ENCODE measurements around the gene PPP2R1A. TPM values are rescaled to one million over a fixed set of nuclear protein-coding genes. Genes with fewer than 3 reads are reported as not detected.

PPP2R1A gene
- total and polyA plus RNA-seq, 2 donors (not counting 3 experiments of a cell fraction or from before 2014, with no cell fraction given): 221 to 253 TPM

DNA sequence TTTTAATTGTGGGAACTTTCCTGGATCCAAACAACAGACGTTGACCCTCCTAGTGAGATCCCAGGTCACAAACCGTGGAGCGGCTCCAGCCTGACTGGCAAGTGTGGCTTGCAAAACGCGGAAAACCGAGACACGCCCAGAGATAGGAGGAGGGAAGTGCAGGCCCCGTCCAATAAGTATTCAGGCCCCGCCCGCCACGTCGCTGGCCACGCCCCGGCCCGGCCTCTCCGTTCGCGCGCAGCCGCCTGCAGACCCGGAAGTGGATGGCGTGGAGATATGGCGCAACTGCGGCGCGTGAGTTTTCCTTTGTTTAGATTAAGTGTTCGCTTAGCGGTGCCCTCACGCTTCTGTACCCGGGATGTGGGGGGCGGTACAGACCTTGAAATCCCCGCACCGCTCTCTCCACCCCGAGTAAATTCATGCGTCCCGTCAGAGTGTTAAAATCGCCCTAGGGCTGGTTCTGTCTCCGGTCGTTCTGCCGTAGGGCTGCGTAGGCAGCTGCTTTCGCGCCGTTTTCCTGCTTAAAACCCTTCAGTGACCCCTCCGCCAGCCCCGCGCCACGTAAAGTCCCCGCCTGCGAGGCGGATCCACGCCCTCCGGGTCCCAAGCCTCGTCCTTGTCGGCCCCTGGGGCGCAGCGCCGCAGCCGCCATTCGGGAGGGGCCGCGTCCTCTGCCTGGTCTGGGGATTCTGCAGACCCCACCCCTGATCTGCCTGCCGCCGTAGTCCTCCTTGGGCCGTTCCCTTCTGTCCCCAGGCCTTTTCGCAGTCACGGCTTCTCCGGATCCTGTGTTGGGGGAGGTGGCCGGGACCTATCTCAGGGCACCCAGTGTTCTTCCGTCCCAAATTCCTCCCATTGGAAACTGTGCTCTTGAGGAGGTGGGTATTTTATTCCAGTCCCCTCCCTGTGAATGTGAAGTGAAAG lies 79.7 kb downstream of the PPP2R1A start, which contains the start of gene ZNF766:
ZNF766 (plus strand) TSS at position 250 of the 924 bp plus-strand sequence; CDS start at position 277, 27 bp downstream.
- intact Hi-C loops (cut with micrococcal nuclease): loop anchor here (1.0 kb wide), 3 partner anchors 28 to 79 kb away; partner anchors contain the start of genes PPP2R1A, ZNF480 and ZNF610

DNA sequence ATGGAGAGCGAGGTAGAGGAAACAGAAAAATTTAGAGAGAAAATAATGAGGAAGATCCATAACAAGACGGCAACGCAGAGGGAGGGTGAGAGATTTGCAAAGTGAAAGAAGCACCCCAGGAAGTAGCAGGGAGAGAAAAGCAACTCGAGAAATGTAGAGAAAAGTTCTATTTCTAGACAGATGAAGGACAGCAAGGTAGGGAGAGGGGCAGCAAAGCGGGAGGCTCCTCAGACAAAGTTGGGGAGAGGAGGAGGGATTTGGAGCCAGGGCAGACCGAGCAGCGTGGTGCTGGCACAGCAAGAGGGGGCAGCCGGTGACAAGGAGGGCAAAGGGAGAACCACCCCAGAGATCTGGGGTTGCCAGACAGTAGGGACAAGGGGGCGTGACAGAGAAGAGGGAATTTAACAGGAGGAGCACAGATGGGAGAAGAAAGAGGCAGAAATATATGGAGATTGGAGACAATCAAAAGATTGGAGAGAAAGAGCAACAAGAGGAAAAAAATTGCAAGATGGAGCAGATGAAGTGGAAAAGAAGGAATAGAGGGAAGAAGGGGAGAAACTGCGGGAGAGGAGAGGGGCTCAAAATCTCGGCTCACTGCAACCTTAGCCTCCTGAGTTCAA lies 80.5 kb downstream of the PPP2R1A start:
- H3K36me3 ChIP-seq (ENCODE audit: control insufficient read depth in 2 of 2, extremely low read depth in 1 of 2, insufficient read depth in 2 of 2, low read length in 2 of 2): no peaks in the 10 kb centered on the region
- intact Hi-C loops (cut with micrococcal nuclease): loop anchor here (1.0 kb wide), 1 partner anchor 80 kb away; the partner anchor contains the start of gene PPP2R1A
- no TSS peak for BruUV-seq (replicated peaks)
- ChIA-PET POLR2A (no interaction called here), CTCF (no interaction called here)
- H3K79me2 ChIP-seq (ENCODE audit: control insufficient read depth, insufficient read depth, low read length): peaks cover 38% of the 10 kb centered on the region
- H3K4me3 ChIP-seq (replicated peaks in 1 of 3; ENCODE audit: insufficient read depth in 1 of 3, low read depth in 1 of 3, low read length in 3 of 3): peak overlapping the region; percentile 89 to 96 (median 94)
- peak overlapping the region; percentile 100 for H3K9ac ChIP-seq (replicated peaks; ENCODE audit: extremely low read depth, insufficient read depth, low read length)
- H2AFZ ChIP-seq (ENCODE audit: low read depth, low read length): peak overlapping the region; percentile 74
- DNase-seq (ENCODE audit: low read depth, low spot score): no peak
- no peak for TF ChIP-seq JUN (IDR thresholded peaks at IDR 0.05; ENCODE audit: borderline replicate concordance, insufficient read depth, insufficient read length, low read depth)
- TF ChIP-seq, protein P1, sequence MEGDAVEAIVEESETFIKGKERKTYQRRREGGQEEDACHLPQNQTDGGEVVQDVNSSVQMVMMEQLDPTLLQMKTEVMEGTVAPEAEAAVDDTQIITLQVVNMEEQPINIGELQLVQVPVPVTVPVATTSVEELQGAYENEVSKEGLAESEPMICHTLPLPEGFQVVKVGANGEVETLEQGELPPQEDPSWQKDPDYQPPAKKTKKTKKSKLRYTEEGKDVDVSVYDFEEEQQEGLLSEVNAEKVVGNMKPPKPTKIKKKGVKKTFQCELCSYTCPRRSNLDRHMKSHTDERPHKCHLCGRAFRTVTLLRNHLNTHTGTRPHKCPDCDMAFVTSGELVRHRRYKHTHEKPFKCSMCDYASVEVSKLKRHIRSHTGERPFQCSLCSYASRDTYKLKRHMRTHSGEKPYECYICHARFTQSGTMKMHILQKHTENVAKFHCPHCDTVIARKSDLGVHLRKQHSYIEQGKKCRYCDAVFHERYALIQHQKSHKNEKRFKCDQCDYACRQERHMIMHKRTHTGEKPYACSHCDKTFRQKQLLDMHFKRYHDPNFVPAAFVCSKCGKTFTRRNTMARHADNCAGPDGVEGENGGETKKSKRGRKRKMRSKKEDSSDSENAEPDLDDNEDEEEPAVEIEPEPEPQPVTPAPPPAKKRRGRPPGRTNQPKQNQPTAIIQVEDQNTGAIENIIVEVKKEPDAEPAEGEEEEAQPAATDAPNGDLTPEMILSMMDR (IDR thresholded peaks at IDR 0.05; ENCODE audit: extremely low read depth in 1 of 2, insufficient read depth in 1 of 2, low read depth in 1 of 2, low read length in 2 of 2): no peak
- H3K27me3 ChIP-seq (ENCODE audit: control insufficient read depth in 2 of 2, insufficient read depth in 2 of 2, low read length in 2 of 2): no peaks in the 10 kb centered on the region
- dilution Hi-C loops (cut with MboI; ENCODE audit: extremely low pct_ligation_motif_present, low sequenced_read_pairs): no loop called here
- H3K9me3 ChIP-seq (replicated peaks; ENCODE audit: control insufficient read depth, insufficient read depth, low read length): no peaks in the 10 kb centered on the region
- H3K9me1 ChIP-seq (replicated peaks; ENCODE audit: control insufficient read depth, extremely low read depth, insufficient read depth, low read length): no peaks in the 10 kb centered on the region
- no peaks in the 10 kb centered on the region for H4K20me1 ChIP-seq (replicated peaks; ENCODE audit: control insufficient read depth, extremely low read depth, insufficient read depth, low read length)
- peak overlapping the region; percentile 96 for H3K27ac ChIP-seq (ENCODE audit: insufficient read depth, low read depth, low read length)
- peak overlapping the region; percentile 76 for H3K4me2 ChIP-seq (ENCODE audit: insufficient read depth, low read length)
- H3K4me1 ChIP-seq (ENCODE audit: control insufficient read depth, extremely low read depth, insufficient read depth, low read length): peaks cover 6% of the 10 kb centered on the region
- FAIRE-seq: no peak

More for the DNA sequence above, 79.7 kb downstream of the PPP2R1A start, which contains the start of gene ZNF766:
- FAIRE-seq: peak; percentile 99
- no peaks in the 10 kb centered on the region for H4K20me1 ChIP-seq (replicated peaks; ENCODE audit: control insufficient read depth, extremely low read depth, insufficient read depth, low read length)
- H3K9ac ChIP-seq (replicated peaks; ENCODE audit: extremely low read depth, insufficient read depth, low read length): peak within 1 kb of the TSS; percentile 100
- H3K36me3 ChIP-seq (ENCODE audit: control insufficient read depth in 2 of 2, extremely low read depth in 1 of 2, insufficient read depth in 2 of 2, low read length in 2 of 2): no peaks in the 10 kb centered on the region
- H2AFZ ChIP-seq (ENCODE audit: low read depth, low read length): peak within 1 kb of the TSS; percentile 74
- peaks cover 34% of the 10 kb centered on the region for H3K79me2 ChIP-seq (ENCODE audit: control insufficient read depth, insufficient read depth, low read length)
- H3K9me3 ChIP-seq (replicated peaks; ENCODE audit: control insufficient read depth, insufficient read depth, low read length): no peaks in the 10 kb centered on the region
- no peaks in the 10 kb centered on the region for H3K9me1 ChIP-seq (replicated peaks; ENCODE audit: control insufficient read depth, extremely low read depth, insufficient read depth, low read length)
- DNase-seq (ENCODE audit: low read depth, low spot score): peak; percentile 95
- H3K27me3 ChIP-seq (ENCODE audit: control insufficient read depth in 2 of 2, insufficient read depth in 2 of 2, low read length in 2 of 2): no peaks in the 10 kb centered on the region
- CTCF ChIA-PET: no interaction called here
- TF ChIP-seq, protein P2, sequence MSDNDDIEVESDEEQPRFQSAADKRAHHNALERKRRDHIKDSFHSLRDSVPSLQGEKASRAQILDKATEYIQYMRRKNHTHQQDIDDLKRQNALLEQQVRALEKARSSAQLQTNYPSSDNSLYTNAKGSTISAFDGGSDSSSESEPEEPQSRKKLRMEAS (IDR thresholded peaks at IDR 0.05; ENCODE audit: insufficient read depth, insufficient read length): no peak
- peak; percentile 89 for TF ChIP-seq POLR2A (IDR thresholded peaks at IDR 0.05; ENCODE audit: low read depth, low read length)
- peak; percentile 93 for TF ChIP-seq POLR2AphosphoS5 (IDR thresholded peaks at IDR 0.05; ENCODE audit: insufficient read depth, low read depth, low read length)
- H3K4me2 ChIP-seq (ENCODE audit: insufficient read depth, low read length): peak within 1 kb of the TSS; percentile 76
- dilution Hi-C loops (cut with MboI; ENCODE audit: extremely low pct_ligation_motif_present, low sequenced_read_pairs): no loop called here
- POLR2A ChIA-PET: no interaction called here
- peaks cover 6% of the 10 kb centered on the region for H3K4me1 ChIP-seq (ENCODE audit: control insufficient read depth, extremely low read depth, insufficient read depth, low read length)
- BruUV-seq (replicated peaks): TSS peak; percentile 82
- H3K4me3 ChIP-seq (replicated peaks in 1 of 3; ENCODE audit: insufficient read depth in 1 of 3, low read depth in 1 of 3, low read length in 3 of 3): peak within 1 kb of the TSS; percentile 89 to 96 (median 94)
- peak within 1 kb of the TSS; percentile 96 for H3K27ac ChIP-seq (ENCODE audit: insufficient read depth, low read depth, low read length)
